Tibial nerve (tissue), 4 donors: ENCODE measurements around the gene LMF1. TPM values are rescaled to one million over a fixed set of nuclear protein-coding genes. Genes with fewer than 3 reads are reported as not detected.

ENCODE experiments used
- DNase-seq, 2 donors: peaks; one replicate each; pipeline ENCODE4 v3.0.0-alpha.2; 2019; ENCODE audit warnings: low spot score in 2 of 2
- H3K27ac ChIP-seq, 4 donors: fragments of 200-600 bp; sonication (generic) in 3 of 4; one replicate each; pipeline ENCODE4 v1.5.1; 2017 to 2019; ENCODE audit warnings: mild to moderate bottlenecking in 1 of 4
- H3K27me3 ChIP-seq, 2 donors: fragments of 200-600 bp; sonication (generic) in 1 of 2; one replicate each; pipeline versions ENCODE4 v1.5.1 to v1.6.0; 2017 to 2019
- H3K36me3 ChIP-seq, 3 donors: fragments of 200-600 bp; sonication (generic); one replicate each; pipeline ENCODE4 v1.5.1; 2018 to 2019
- H3K4me1 ChIP-seq, 4 donors: fragments of 200-600 bp; sonication (generic) in 3 of 4; one replicate each; pipeline ENCODE4 v1.5.1; 2017 to 2019
- H3K4me3 ChIP-seq, 4 donors: fragments of 200-600 bp; sonication (generic) in 3 of 4; one replicate each; pipeline ENCODE4 v1.5.1; 2017 to 2019; ENCODE audit warnings: mild to moderate bottlenecking in 1 of 4, moderate library complexity in 1 of 4
- H3K9me3 ChIP-seq, 4 donors: fragments of 200-600 bp; sonication (generic) in 3 of 4; one replicate each; pipeline ENCODE4 v1.5.1; 2017 to 2019
- CTCF ChIP-seq, 5 experiments: fragments of 200-600 bp in 3 of 5; fragments of 450-650 bp in 2 of 5; sonication (generic) in 3 of 5; IDR thresholded peaks; one replicate each; pipeline ENCODE4 v1.5.1; 2016 to 2019; ENCODE audit warnings: antibody characterized with exemption in 5 of 5, mild to moderate bottlenecking in 3 of 5, moderate library complexity in 2 of 5
- EP300 ChIP-seq, 2 donors: sonication (generic); formaldehyde crosslinking; IDR thresholded peaks; one replicate each; pipeline ENCODE4 v1.6.1; 2017; ENCODE audit warnings: antibody characterized with exemption in 2 of 2, mild to moderate bottlenecking in 1 of 2
- POLR2A ChIP-seq, 2 donors: fragments of 450-650 bp; IDR thresholded peaks; one replicate each; pipeline ENCODE4 v1.6.1; 2017; ENCODE audit warnings: antibody characterized with exemption in 2 of 2, mild to moderate bottlenecking in 2 of 2, moderate library complexity in 2 of 2
- WGBS, 2 donors: methylation state at CpG; one replicate each; pipeline ENCODE4 v1.1.5; 2018; 5-methylcytosine and 5-hydroxymethylcytosine counted together
- total RNA-seq, 4 donors: library from RNA; depleted of rRNA; stranded (reverse); fragments of >200 nt; gene quantifications; one replicate each; pipeline ENCODE4 v1.1.0, GENCODE V29; 2016

The LMF1 gene
- total RNA-seq, 4 donors from 2014 or later, result 24.5 to 58.5 (median 31.8) TPM

GRCh38 chr16:818592-818991, 152.2 kb downstream of the LMF1 start:
- peaks cover 0 to 9% (median 0%) of the 10 kb centered on the region in 4 donors for H3K4me1 ChIP-seq
- no peaks in the 10 kb centered on the region for H3K9me3 ChIP-seq
- H3K27ac ChIP-seq, result no peak overlapping the region
- TF ChIP-seq CTCF (IDR thresholded peaks at IDR 0.05), result no peak
- TF ChIP-seq POLR2A (IDR thresholded peaks at IDR 0.05), result no peak
- TF ChIP-seq EP300 (IDR thresholded peaks at IDR 0.05), result no peak
- 77% methylated on average over 2 of the region's 2 CpGs for WGBS, 2 donors
- no peaks in the 10 kb centered on the region for H3K36me3 ChIP-seq
- no peak for DNase-seq
- peaks cover 2 to 72% of the 10 kb centered on the region in 2 donors for H3K27me3 ChIP-seq
- no peak overlapping the region for H3K4me3 ChIP-seq

- Histone ChIP-seq H3K36me3 (no peaks in the 10 kb centered on the region), H3K9me3 (no peaks in the 10 kb centered on the region), H3K4me1 (peaks cover 0 to 13% (median 0%) of the 10 kb centered on the region in 4 donors), H3K27me3 (peaks cover 2 to 73% of the 10 kb centered on the region in 2 donors), H3K4me3 (no peak overlapping the region), H3K27ac (no peak overlapping the region)
- 81% methylated on average over 8 of the region's 8 CpGs for WGBS, 2 donors
- TF ChIP-seq POLR2A (IDR thresholded peaks at IDR 0.05), result no peak
- no peak for TF ChIP-seq CTCF (IDR thresholded peaks at IDR 0.05)
- no peak for TF ChIP-seq EP300 (IDR thresholded peaks at IDR 0.05)
- no peak for DNase-seq
Observed at GRCh38 chr16:818132-818531, 152.7 kb downstream of the LMF1 start.

- Histone ChIP-seq H3K9me3 (peaks cover 0 to 2% (median 0%) of the 10 kb centered on the region in 4 donors), H3K4me1 (peaks cover 0 to 15% (median 0%) of the 10 kb centered on the region in 4 donors), H3K27me3 (peaks cover 2 to 72% of the 10 kb centered on the region in 2 donors), H3K27ac (no peak overlapping the region), H3K36me3 (no peaks in the 10 kb centered on the region), H3K4me3 (no peak overlapping the region)
- no peak for DNase-seq
- 64 to 66% methylated on average over 42 to 71 of the region's 71 CpGs for WGBS, 2 donors
- TF ChIP-seq POLR2A (IDR thresholded peaks at IDR 0.05) (no peak), EP300 (IDR thresholded peaks at IDR 0.05) (no peak), CTCF (IDR thresholded peaks at IDR 0.05) (no peak)
Observed at GRCh38 chr16:817001-817906, 153.5 kb downstream of the LMF1 start.

- H3K4me1 ChIP-seq, result peaks cover 0 to 15% (median 0%) of the 10 kb centered on the region in 4 donors
- peaks cover 0 to 6% (median 0%) of the 10 kb centered on the region in 4 donors for H3K9me3 ChIP-seq
- WGBS, 2 donors, result 91 to 93% methylated on average over 15 of the region's 15 CpGs
- H3K36me3 ChIP-seq, result no peaks in the 10 kb centered on the region
- no peak overlapping the region for H3K27ac ChIP-seq
- no peak overlapping the region for H3K4me3 ChIP-seq
- no peak for DNase-seq
- peaks cover 2 to 67% of the 10 kb centered on the region in 2 donors for H3K27me3 ChIP-seq
- TF ChIP-seq CTCF (IDR thresholded peaks at IDR 0.05) (no peak), EP300 (IDR thresholded peaks at IDR 0.05) (no peak), POLR2A (IDR thresholded peaks at IDR 0.05) (no peak)
Observed at GRCh38 chr16:815861-816260, 154.9 kb downstream of the LMF1 start.

GRCh38 chr16:814974-815373, 155.8 kb downstream of the LMF1 start:
- 70 to 71% methylated on average over 9 of the region's 9 CpGs for WGBS, 2 donors
- Histone ChIP-seq H3K4me3 (no peak overlapping the region), H3K27me3 (peaks cover 1 to 66% of the 10 kb centered on the region in 2 donors), H3K4me1 (peaks cover 0 to 15% (median 0%) of the 10 kb centered on the region in 4 donors), H3K36me3 (no peaks in the 10 kb centered on the region), H3K27ac (no peak overlapping the region), H3K9me3 (peaks cover 0 to 6% (median 0%) of the 10 kb centered on the region in 4 donors)
- TF ChIP-seq EP300 (IDR thresholded peaks at IDR 0.05) (no peak), CTCF (IDR thresholded peaks at IDR 0.05) (no peak), POLR2A (IDR thresholded peaks at IDR 0.05) (no peak)
- DNase-seq, result no peak
